Measurements from ENCODE around the gene REEP3.

Gene REEP3

DNA sequence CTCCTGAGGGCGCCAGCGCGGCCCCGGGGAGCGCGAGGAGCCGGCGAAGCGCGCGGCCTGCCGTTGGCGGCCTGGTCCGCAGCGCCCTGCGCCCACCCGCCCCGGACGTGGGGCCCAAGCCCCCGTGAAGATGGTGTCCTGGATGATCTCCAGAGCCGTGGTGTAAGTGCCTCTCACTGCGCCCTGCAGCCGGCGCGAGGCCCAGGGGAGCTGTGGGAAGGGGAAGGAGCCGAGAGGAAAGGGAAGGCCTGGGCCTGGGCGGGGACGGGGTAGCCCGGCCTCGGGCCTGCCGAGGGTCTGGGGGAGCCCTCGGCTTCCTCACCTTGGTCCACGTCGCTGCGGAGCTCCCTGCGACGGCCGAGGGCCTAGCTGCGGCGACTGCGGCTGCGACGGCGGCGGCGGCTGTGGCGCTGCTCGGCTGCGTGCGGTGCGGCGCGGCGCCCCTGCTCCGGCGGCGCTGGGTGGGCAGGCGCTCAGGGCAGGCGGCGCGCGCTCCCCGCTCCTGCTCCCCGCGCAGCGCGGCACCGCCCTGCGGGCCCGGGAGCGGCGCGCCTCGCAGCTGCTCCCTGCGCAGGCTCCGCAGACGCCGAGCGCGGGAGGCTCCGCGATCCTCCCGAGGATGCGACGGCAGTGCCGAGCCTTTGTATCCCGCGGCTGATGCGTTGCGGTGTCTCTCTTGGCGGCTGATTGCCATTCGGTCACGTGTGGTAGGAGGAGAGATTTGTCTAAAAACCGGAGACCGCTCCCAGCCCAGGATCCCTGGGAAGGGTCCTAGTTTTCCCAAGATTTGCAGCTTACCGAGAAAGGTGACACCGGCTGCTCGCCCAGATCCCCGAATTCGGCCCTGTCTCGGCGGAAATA, 445 bp downstream of the REEP3 start (continued):
- TF ChIP-seq ZNF621 (tag by site-specific recombination; IDR thresholded peaks at IDR 0.05) (no peak), ZNF623 (tag by site-specific recombination; IDR thresholded peaks at IDR 0.05) (0 out of 2 replicates have a peak, but pooled peaks have one; percentile 4), KLF9 (tag by site-specific recombination; IDR thresholded peaks at IDR 0.05; ENCODE audit: low read depth) (peak; percentile 6; the same call in 1 of the 2 replicates), EGR2 (tag by site-specific recombination; IDR thresholded peaks at IDR 0.05; ENCODE audit: low read depth) (no peak), ZIC2 (tag by site-specific recombination; IDR thresholded peaks at IDR 0.05) (no peak), YY2 (tag by site-specific recombination; IDR thresholded peaks at IDR 0.05) (no peak), ZNF555 (tag by site-specific recombination; conservative IDR thresholded peaks at IDR 0.05) (no peak), WT1 (tag by site-specific recombination; IDR thresholded peaks at IDR 0.05) (no peak), SALL2 (tag by site-specific recombination; IDR thresholded peaks at IDR 0.05; ENCODE audit: borderline replicate concordance) (no peak), RBAK (tag by site-specific recombination; IDR thresholded peaks at IDR 0.05) (no peak), KLF8 (tag by site-specific recombination; IDR thresholded peaks at IDR 0.05) (peak; percentile 14; the same call in 1 of the 2 replicates), ZNF768 (tag by site-specific recombination; IDR thresholded peaks at IDR 0.05) (no peak), ZNF274 (IDR thresholded peaks at IDR 0.05; ENCODE audit: low read length) (no peak), ZNF274 (tag by site-specific recombination; IDR thresholded peaks at IDR 0.05; ENCODE audit: borderline replicate concordance) (no peak), ZFP69B (tag by site-specific recombination; IDR thresholded peaks at IDR 0.05) (no peak), ZSCAN23 (tag by site-specific recombination; IDR thresholded peaks at IDR 0.05) (no peak)
- TF ChIP-seq, protein P1, sequence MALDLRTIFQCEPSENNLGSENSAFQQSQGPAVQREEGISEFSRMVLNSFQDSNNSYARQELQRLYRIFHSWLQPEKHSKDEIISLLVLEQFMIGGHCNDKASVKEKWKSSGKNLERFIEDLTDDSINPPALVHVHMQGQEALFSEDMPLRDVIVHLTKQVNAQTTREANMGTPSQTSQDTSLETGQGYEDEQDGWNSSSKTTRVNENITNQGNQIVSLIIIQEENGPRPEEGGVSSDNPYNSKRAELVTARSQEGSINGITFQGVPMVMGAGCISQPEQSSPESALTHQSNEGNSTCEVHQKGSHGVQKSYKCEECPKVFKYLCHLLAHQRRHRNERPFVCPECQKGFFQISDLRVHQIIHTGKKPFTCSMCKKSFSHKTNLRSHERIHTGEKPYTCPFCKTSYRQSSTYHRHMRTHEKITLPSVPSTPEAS (tag by site-specific recombination; IDR thresholded peaks at IDR 0.05), result no peak
- TF ChIP-seq, protein P2, sequence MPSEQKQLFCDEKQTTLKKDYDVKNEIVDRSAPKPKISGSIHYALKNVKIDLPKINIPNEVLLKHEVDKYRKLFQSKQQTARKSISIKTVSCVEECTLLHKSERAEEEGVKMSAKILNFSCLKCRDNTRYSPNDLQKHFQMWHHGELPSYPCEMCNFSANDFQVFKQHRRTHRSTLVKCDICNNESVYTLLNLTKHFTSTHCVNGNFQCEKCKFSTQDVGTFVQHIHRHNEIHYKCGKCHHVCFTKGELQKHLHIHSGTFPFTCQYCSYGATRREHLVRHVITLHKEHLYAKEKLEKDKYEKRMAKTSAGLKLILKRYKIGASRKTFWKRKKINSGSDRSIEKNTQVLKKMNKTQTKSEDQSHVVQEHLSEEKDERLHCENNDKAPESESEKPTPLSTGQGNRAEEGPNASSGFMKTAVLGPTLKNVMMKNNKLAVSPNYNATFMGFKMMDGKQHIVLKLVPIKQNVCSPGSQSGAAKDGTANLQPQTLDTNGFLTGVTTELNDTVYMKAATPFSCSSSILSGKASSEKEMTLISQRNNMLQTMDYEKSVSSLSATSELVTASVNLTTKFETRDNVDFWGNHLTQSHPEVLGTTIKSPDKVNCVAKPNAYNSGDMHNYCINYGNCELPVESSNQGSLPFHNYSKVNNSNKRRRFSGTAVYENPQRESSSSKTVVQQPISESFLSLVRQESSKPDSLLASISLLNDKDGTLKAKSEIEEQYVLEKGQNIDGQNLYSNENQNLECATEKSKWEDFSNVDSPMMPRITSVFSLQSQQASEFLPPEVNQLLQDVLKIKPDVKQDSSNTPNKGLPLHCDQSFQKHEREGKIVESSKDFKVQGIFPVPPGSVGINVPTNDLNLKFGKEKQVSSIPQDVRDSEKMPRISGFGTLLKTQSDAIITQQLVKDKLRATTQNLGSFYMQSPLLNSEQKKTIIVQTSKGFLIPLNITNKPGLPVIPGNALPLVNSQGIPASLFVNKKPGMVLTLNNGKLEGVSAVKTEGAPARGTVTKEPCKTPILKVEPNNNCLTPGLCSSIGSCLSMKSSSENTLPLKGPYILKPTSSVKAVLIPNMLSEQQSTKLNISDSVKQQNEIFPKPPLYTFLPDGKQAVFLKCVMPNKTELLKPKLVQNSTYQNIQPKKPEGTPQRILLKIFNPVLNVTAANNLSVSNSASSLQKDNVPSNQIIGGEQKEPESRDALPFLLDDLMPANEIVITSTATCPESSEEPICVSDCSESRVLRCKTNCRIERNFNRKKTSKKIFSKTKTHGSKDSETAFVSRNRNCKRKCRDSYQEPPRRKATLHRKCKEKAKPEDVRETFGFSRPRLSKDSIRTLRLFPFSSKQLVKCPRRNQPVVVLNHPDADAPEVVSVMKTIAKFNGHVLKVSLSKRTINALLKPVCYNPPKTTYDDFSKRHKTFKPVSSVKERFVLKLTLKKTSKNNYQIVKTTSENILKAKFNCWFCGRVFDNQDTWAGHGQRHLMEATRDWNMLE (tag by site-specific recombination; conservative IDR thresholded peaks at IDR 0.05; ENCODE audit: low read depth), result no peak
- TF ChIP-seq, protein P3, sequence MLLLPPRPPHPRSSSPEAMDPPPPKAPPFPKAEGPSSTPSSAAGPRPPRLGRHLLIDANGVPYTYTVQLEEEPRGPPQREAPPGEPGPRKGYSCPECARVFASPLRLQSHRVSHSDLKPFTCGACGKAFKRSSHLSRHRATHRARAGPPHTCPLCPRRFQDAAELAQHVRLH (tag by site-specific recombination; IDR thresholded peaks at IDR 0.05), result no peak; the same call in 1 of the 2 replicates
- TF ChIP-seq, protein P4, sequence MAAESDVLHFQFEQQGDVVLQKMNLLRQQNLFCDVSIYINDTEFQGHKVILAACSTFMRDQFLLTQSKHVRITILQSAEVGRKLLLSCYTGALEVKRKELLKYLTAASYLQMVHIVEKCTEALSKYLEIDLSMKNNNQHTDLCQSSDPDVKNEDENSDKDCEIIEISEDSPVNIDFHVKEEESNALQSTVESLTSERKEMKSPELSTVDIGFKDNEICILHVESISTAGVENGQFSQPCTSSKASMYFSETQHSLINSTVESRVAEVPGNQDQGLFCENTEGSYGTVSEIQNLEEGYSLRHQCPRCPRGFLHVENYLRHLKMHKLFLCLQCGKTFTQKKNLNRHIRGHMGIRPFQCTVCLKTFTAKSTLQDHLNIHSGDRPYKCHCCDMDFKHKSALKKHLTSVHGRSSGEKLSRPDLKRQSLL (tag by site-specific recombination; IDR thresholded peaks at IDR 0.05), result no peak
- TF ChIP-seq, protein P5, sequence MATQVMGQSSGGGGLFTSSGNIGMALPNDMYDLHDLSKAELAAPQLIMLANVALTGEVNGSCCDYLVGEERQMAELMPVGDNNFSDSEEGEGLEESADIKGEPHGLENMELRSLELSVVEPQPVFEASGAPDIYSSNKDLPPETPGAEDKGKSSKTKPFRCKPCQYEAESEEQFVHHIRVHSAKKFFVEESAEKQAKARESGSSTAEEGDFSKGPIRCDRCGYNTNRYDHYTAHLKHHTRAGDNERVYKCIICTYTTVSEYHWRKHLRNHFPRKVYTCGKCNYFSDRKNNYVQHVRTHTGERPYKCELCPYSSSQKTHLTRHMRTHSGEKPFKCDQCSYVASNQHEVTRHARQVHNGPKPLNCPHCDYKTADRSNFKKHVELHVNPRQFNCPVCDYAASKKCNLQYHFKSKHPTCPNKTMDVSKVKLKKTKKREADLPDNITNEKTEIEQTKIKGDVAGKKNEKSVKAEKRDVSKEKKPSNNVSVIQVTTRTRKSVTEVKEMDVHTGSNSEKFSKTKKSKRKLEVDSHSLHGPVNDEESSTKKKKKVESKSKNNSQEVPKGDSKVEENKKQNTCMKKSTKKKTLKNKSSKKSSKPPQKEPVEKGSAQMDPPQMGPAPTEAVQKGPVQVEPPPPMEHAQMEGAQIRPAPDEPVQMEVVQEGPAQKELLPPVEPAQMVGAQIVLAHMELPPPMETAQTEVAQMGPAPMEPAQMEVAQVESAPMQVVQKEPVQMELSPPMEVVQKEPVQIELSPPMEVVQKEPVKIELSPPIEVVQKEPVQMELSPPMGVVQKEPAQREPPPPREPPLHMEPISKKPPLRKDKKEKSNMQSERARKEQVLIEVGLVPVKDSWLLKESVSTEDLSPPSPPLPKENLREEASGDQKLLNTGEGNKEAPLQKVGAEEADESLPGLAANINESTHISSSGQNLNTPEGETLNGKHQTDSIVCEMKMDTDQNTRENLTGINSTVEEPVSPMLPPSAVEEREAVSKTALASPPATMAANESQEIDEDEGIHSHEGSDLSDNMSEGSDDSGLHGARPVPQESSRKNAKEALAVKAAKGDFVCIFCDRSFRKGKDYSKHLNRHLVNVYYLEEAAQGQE (tag by site-specific recombination; IDR thresholded peaks at IDR 0.05), result no peak
- TF ChIP-seq, protein P6, sequence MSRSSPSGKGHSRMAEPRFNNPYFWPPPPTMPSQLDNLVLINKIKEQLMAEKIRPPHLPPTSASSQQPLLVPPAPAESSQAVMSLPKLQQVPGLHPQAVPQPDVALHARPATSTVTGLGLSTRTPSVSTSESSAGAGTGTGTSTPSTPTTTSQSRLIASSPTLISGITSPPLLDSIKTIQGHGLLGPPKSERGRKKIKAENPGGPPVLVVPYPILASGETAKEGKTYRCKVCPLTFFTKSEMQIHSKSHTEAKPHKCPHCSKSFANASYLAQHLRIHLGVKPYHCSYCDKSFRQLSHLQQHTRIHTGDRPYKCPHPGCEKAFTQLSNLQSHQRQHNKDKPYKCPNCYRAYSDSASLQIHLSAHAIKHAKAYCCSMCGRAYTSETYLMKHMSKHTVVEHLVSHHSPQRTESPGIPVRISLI (tag by site-specific recombination; IDR thresholded peaks at IDR 0.05), result no peak
